Stomach (tissue), 9 donors: ENCODE results near the gene SECISBP2. TPM values are rescaled to one million over a fixed set of nuclear protein-coding genes. Genes with fewer than 3 reads are reported as not detected.

Source experiments
- DNase-seq, 2 donors: peaks; one replicate each; pipeline versions ENCODE4 v3.0.0 to v3.0.0-alpha.2; 2013 to 2019
- H3K27ac ChIP-seq, 5 donors: fragments of 200-600 bp in 4 of 5; sonication (generic) in 4 of 5; one replicate each; pipeline ENCODE4 v1.5.1; 2013 to 2019; ENCODE audit warnings: mild to moderate bottlenecking in 1 of 5, moderate library complexity in 1 of 5
- H3K27me3 ChIP-seq, 3 donors: fragments of 200-600 bp; sonication (generic); one replicate each; pipeline ENCODE4 v1.5.1; 2017 to 2019; ENCODE audit warnings: mixed run types in 1 of 3
- H3K36me3 ChIP-seq, 4 donors: fragments of 200-600 bp; sonication (generic); 1 replicate in 3 of 4; 2 replicates in 1 of 4; pipeline ENCODE4 v1.5.1; 2016 to 2019
- H3K4me1 ChIP-seq, 4 donors: fragments of 200-600 bp; sonication (generic); one replicate each; pipeline ENCODE4 v1.5.1; 2016 to 2019
- H3K4me3 ChIP-seq, 4 donors: fragments of 200-600 bp; sonication (generic) in 3 of 4; one replicate each; pipeline ENCODE4 v1.5.1; 2016 to 2019; ENCODE audit warnings: mild to moderate bottlenecking in 1 of 4
- H3K9me3 ChIP-seq, 4 donors: fragments of 200-600 bp; sonication (generic); one replicate each; pipeline ENCODE4 v1.5.1; 2016 to 2019
- CTCF ChIP-seq, 7 experiments: fragments of 450-650 bp in 4 of 7; fragments of 200-600 bp in 3 of 7; sonication (generic) in 3 of 7; IDR thresholded peaks; one replicate each; pipeline ENCODE4 v1.5.1; 2016 to 2019; ENCODE audit warnings: antibody characterized with exemption in 7 of 7, control low read depth in 2 of 7, mild to moderate bottlenecking in 1 of 7
- EP300 ChIP-seq: sonication (generic); formaldehyde crosslinking; IDR thresholded peaks from one replicate; pipeline ENCODE4 v1.6.1; 2017; ENCODE audit warnings: antibody characterized with exemption
- POLR2A ChIP-seq, 4 donors: fragments of 450-650 bp; IDR thresholded peaks; one replicate each; pipeline ENCODE4 v1.6.1; 2016; ENCODE audit warnings: antibody characterized with exemption in 4 of 4, control low read depth in 2 of 4, mild to moderate bottlenecking in 1 of 4, moderate library complexity in 1 of 4
- POLR2AphosphoS5 ChIP-seq, 3 donors: sonication (generic); formaldehyde crosslinking; IDR thresholded peaks; one replicate each; pipeline ENCODE4 v1.6.1; 2016; ENCODE audit warnings: antibody characterized with exemption in 3 of 3
- WGBS, 5 donors: extraction: QIAGEN DNeasy Blood & Tissue Kit in 3 of 5; methylation state at CpG; one replicate each; pipeline versions ENCODE4 v1.1.5 to v1.1.7; 2013 to 2018; 5-methylcytosine and 5-hydroxymethylcytosine counted together
- intact Hi-C: fragments of 100-400 bp; cut with DNase I; formaldehyde crosslinking; loops from one replicate; pipeline ENCODE4 v1.15.1; 2023; ENCODE audit warnings: low total_unique reads
- polyA plus RNA-seq, 3 donors: library from polyadenylated mRNA; stranded (reverse); fragments of 200-250 nt; gene quantifications; one replicate each; pipeline ENCODE4 v1.2.3, GENCODE V29; 2013
- total RNA-seq, 5 donors: library from RNA; depleted of rRNA; stranded (reverse); fragments of >200 nt; gene quantifications; one replicate each; pipeline versions ENCODE4 v1.1.0 to v1.2.3, GENCODE V29; 2014 to 2016
- donor health status: healthy with polysubstance abuse.
- donor health status: Bipolar disorder and iron deficiency.
- donor health status: healthy.

SECISBP2 gene
- total and polyA plus RNA-seq, 8 donors: 18.1 to 136 (median 70.3) TPM

DNA sequence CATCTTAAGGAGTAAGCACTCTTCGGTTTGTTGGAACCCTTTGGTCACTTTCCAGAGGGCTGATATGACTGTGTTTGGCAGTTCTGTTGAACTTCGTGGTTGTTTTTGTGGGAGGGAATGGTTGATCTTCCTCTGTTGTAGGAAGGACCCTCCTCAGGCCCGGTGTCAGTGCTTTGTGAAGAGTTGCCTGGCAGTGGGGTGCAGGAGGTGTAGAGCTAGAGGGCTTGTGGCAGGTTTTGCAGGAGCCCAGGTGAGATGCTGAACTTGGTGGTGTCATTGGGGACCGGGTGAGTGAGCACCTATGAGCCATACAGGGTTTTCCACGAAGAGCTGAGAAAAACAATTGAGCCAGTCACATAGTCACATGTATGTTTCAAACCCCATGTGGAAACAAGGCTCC is 27.2 kb downstream of the SECISBP2 start:
- Histone ChIP-seq H3K27me3 (no peaks in the 10 kb centered on the region), H3K9me3 (no peaks in the 10 kb centered on the region), H3K27ac (no peak overlapping the region), H3K4me3 (no peak overlapping the region), H3K4me1 (no peaks in the 10 kb centered on the region), H3K36me3 (peaks cover 61 to 100% (median 100%) of the 10 kb centered on the region in 4 donors)
- 86 to 96% (median 95%) methylated on average over 5 of the region's 5 CpGs for WGBS, 5 donors
- intact Hi-C loops: no loop called here
- TF ChIP-seq EP300: no peak
- DNase-seq: no peak

GRCh38 chr9:89346696-89347095 is 28.4 kb downstream of the SECISBP2 start:
- peaks cover 73 to 100% (median 100%) of the 10 kb centered on the region in 4 donors for H3K36me3 ChIP-seq
- WGBS, 5 donors: 80 to 91% (median 85%) methylated on average over 9 of the region's 9 CpGs
- peaks cover 0 to 9% (median 4%) of the 10 kb centered on the region in 4 donors for H3K4me1 ChIP-seq
- intact Hi-C loops: no loop called here
- DNase-seq: no peak
- H3K4me3 ChIP-seq: no peak overlapping the region
- TF ChIP-seq POLR2A (IDR thresholded peaks at IDR 0.05) (no peak), CTCF (IDR thresholded peaks at IDR 0.05) (no peak), EP300 (no peak), POLR2AphosphoS5 (IDR thresholded peaks at IDR 0.05) (no peak)
- no peak overlapping the region for H3K27ac ChIP-seq
- H3K9me3 ChIP-seq: no peaks in the 10 kb centered on the region
- H3K27me3 ChIP-seq: no peaks in the 10 kb centered on the region

- Histone ChIP-seq H3K4me3 (no peak overlapping the region), H3K27ac (no peak overlapping the region), H3K27me3 (no peaks in the 10 kb centered on the region), H3K9me3 (no peaks in the 10 kb centered on the region), H3K4me1 (peaks cover 0 to 18% (median 5%) of the 10 kb centered on the region in 4 donors), H3K36me3 (peaks cover 73 to 100% (median 100%) of the 10 kb centered on the region in 4 donors)
- DNase-seq: no peak
- intact Hi-C loops: no loop called here
- TF ChIP-seq EP300 (no peak), POLR2A (IDR thresholded peaks at IDR 0.05) (no peak), CTCF (IDR thresholded peaks at IDR 0.05) (no peak)
- WGBS, 5 donors: 90 to 94% (median 92%) methylated on average over 5 of the region's 5 CpGs
These were observed 29.4 kb downstream of the SECISBP2 start for GRCh38 chr9:89347651-89348050.

- intact Hi-C loops: no loop called here
- 87 to 93% (median 93%) methylated on average over 6 of the region's 6 CpGs for WGBS, 5 donors
- Histone ChIP-seq H3K27ac (no peak overlapping the region), H3K36me3 (peaks cover 66 to 100% (median 100%) of the 10 kb centered on the region in 4 donors), H3K9me3 (no peaks in the 10 kb centered on the region), H3K27me3 (no peaks in the 10 kb centered on the region), H3K4me1 (peaks cover 0 to 25% (median 5%) of the 10 kb centered on the region in 4 donors), H3K4me3 (no peak overlapping the region)
- no peak for DNase-seq
- TF ChIP-seq CTCF (IDR thresholded peaks at IDR 0.05) (no peak), EP300 (no peak), POLR2A (IDR thresholded peaks at IDR 0.05) (no peak), POLR2AphosphoS5 (IDR thresholded peaks at IDR 0.05) (no peak)
These were observed 31.3 kb downstream of the SECISBP2 start for GRCh38 chr9:89349607-89350006.

DNA sequence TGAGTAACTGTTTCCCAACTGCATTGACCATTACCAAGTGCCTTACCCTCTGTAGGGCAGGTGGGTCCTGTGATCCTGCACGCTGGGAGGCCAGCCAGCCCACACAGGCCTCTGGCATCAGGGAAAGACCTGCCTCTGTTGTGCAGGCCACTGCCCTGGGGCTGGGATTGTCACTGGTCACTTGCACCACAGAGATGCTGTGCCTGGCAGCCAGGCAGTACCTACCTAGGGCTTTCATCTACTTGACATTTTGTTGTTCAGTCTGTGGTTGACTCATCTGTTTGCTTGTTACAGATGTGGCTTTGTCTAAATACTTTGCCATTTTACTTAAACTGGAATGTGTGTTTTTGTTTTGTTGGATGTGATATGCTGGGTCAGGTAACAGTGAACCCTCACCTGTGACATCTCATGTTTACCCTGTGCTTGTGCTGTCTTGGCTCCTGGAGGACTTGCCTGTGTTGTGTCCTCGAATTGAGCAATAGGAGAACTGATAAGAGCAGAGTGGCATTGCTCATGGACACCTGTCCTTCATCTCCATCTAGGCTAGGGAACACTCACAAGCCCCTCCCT is 32.8 kb downstream of the SECISBP2 start:
- Histone ChIP-seq H3K27me3 (no peaks in the 10 kb centered on the region), H3K36me3 (peaks cover 65 to 100% (median 100%) of the 10 kb centered on the region in 4 donors), H3K4me1 (peaks cover 0 to 25% (median 5%) of the 10 kb centered on the region in 4 donors), H3K4me3 (no peak overlapping the region), H3K27ac (no peak overlapping the region), H3K9me3 (no peaks in the 10 kb centered on the region)
- no peak for TF ChIP-seq POLR2A (IDR thresholded peaks at IDR 0.05)
- TF ChIP-seq POLR2AphosphoS5 (IDR thresholded peaks at IDR 0.05): no peak
- no peak for TF ChIP-seq EP300
- TF ChIP-seq CTCF (IDR thresholded peaks at IDR 0.05): no peak
- intact Hi-C loops: no loop called here
- DNase-seq: no peak
- WGBS, 5 donors: 54 to 78% (median 70%) methylated on average over 2 of the region's 2 CpGs
